Keratinocyte (primary cell): ENCODE data around the gene RGL1. TPM values are rescaled to one million over a fixed set of nuclear protein-coding genes. Genes with fewer than 3 reads are reported as not detected.

Source experiments
- DNase-seq: peaks from one replicate; pipeline ENCODE4 v3.0.0-alpha.2; 2011; ENCODE audit warnings: low read depth, missing footprints, low spot score
- FAIRE-seq: peaks from 2 replicates; lab custom pipeline; 2011; peaks lifted over from hg19 to GRCh38; lab: Jason Lieb, UNC
- H2AFZ ChIP-seq: 2 replicates; pipeline ENCODE4 v1.6.0; 2012; ENCODE audit warnings: low read length, control low read depth, inconsistent platforms; ENCODE audit not compliant: control insufficient read depth
- H3K27ac ChIP-seq: 2 replicates; pipeline ENCODE4 v1.5.1; 2011; ENCODE audit warnings: low read length; ENCODE audit not compliant: control insufficient read depth, insufficient read depth
- H3K27me3 ChIP-seq: 3 replicates; pipeline ENCODE4 v1.6.0; 2011; ENCODE audit warnings: low read length; ENCODE audit not compliant: control insufficient read depth, insufficient read depth; ENCODE audit errors: extremely low read depth
- H3K36me3 ChIP-seq, 2 experiments: 2 replicates in 1 of 2; 3 replicates in 1 of 2; pipeline ENCODE4 v1.5.1; 2011; ENCODE audit warnings: low read length in 2 of 2, mild to moderate bottlenecking in 1 of 2; ENCODE audit not compliant: control insufficient read depth in 2 of 2, insufficient read depth in 2 of 2; ENCODE audit errors: extremely low read depth in 1 of 2
- H3K4me1 ChIP-seq: 3 replicates; pipeline ENCODE4 v1.5.1; 2011; ENCODE audit warnings: low read length; ENCODE audit not compliant: control insufficient read depth, insufficient read depth; ENCODE audit errors: extremely low read depth
- H3K4me2 ChIP-seq: 3 replicates; pipeline ENCODE4 v1.6.0; 2011; ENCODE audit warnings: low read depth, low read length; ENCODE audit not compliant: control insufficient read depth, insufficient read depth; ENCODE audit errors: extremely low read depth
- H3K4me3 ChIP-seq, 3 experiments: fragments of 200-600 bp in 1 of 3; sonication (generic) in 1 of 3; 2 replicates in 2 of 3; 3 replicates in 1 of 3; pipeline ENCODE4 v1.5.1; 2011 to 2016; ENCODE audit warnings: low read length in 3 of 3, mild to moderate bottlenecking in 3 of 3, control low read depth in 2 of 3, inconsistent platforms in 1 of 3, low read depth in 1 of 3, mixed read lengths in 1 of 3, mixed run types in 1 of 3, moderate library complexity in 1 of 3; ENCODE audit not compliant: control insufficient read depth in 2 of 3, insufficient read depth in 2 of 3; ENCODE audit errors: extremely low read depth in 1 of 3
- H3K79me2 ChIP-seq: 2 replicates; pipeline ENCODE4 v1.6.0; 2012; ENCODE audit warnings: low read length; ENCODE audit not compliant: control insufficient read depth, insufficient read depth
- H3K9ac ChIP-seq: 3 replicates; pipeline ENCODE4 v1.6.0; 2011; ENCODE audit warnings: low read length; ENCODE audit not compliant: control insufficient read depth, insufficient read depth; ENCODE audit errors: extremely low read depth
- H3K9me1 ChIP-seq: 3 replicates; pipeline ENCODE4 v1.6.0; 2011; ENCODE audit warnings: low read length; ENCODE audit not compliant: control insufficient read depth, insufficient read depth; ENCODE audit errors: extremely low read depth
- H3K9me3 ChIP-seq: 2 replicates; pipeline ENCODE4 v1.5.1; 2012; ENCODE audit warnings: low read depth, low read length; ENCODE audit not compliant: control insufficient read depth
- H4K20me1 ChIP-seq: 3 replicates; pipeline ENCODE4 v1.6.0; 2011; ENCODE audit warnings: low read length; ENCODE audit not compliant: control insufficient read depth, insufficient read depth; ENCODE audit errors: extremely low read depth
- EZH2 ChIP-seq: IDR thresholded peaks from one replicate; pipeline ENCODE4 v1.6.1; 2012; ENCODE audit warnings: inconsistent platforms, mild to moderate bottlenecking, low read length, moderate library complexity
- dilution Hi-C: fragments of 300-500 bp; cut with MboI; formaldehyde crosslinking; loops from one replicate; pipeline ENCODE4 v1.7.0; 2020; ENCODE audit warnings: low sequenced_read_pairs; ENCODE audit not compliant: extremely low pct_ligation_motif_present
- polyA plus RNA-seq, 5 experiments: library from polyadenylated mRNA; depleted of rRNA in 3 of 5; stranded (reverse) in 3 of 5; stranded (forward) in 1 of 5; unstranded in 1 of 5; fragments of >200 nt; gene quantifications; 1 replicate in 1 of 5; 2 replicates in 3 of 5; 3 replicates in 1 of 5; pipeline versions ENCODE4 v1.2.1 to v1.2.3, GENCODE V29; 2011 to 2012; ENCODE audit warnings: missing spikeins in 2 of 5, low read depth in 1 of 5, low replicate concordance in 1 of 5
- TF ChIP-seq, protein P1 (sequence below), 3 experiments: IDR thresholded peaks in 1 of 3; conservative IDR thresholded peaks in 1 of 3; optimal IDR thresholded peaks in 1 of 3; 2 replicates in 2 of 3; 3 replicates in 1 of 3; pipeline versions ENCODE3 to v1.5.1; 2011; ENCODE audit warnings: low read length in 3 of 3, mild to moderate bottlenecking in 3 of 3, moderate library complexity in 2 of 3, control low read depth in 1 of 3, inconsistent platforms in 1 of 3; ENCODE audit not compliant: insufficient read depth in 2 of 3; ENCODE audit errors: extremely low read depth in 1 of 3

The RGL1 gene
- polyA plus RNA-seq, 1 donor (not counting 4 experiments of a cell fraction or from before 2014, with no cell fraction given), result 1.2 TPM

DNA sequence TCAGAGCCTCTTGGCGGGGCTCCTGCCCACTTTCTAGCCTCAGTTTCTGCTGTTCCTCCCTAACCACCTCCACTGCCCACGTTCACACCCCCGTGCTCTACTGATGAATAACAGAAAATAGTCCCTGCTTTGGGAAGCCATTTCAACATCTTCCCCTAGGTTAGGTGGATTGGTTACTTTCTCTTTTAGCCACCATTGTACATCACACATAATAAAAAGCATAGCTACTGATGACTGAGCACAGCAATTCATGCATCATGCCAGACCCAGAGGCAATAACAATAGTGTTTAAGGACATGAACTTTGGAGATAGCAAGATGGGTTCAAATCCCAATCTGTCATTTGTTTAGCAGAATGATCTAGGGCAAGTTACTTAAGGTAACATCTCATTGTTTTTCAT lies 158.0 kb downstream of the RGL1 start:
- no peaks in the 10 kb centered on the region for H3K79me2 ChIP-seq
- FAIRE-seq (no peak), DNase-seq (no peak)
- H3K27ac ChIP-seq, result no peak overlapping the region
- H3K4me3 ChIP-seq, result no peak overlapping the region
- dilution Hi-C loops, result no loop called here
- no peaks in the 10 kb centered on the region for H3K9me3 ChIP-seq
- no peak overlapping the region for H2AFZ ChIP-seq
- H3K4me1 ChIP-seq, result no peaks in the 10 kb centered on the region
- H3K4me2 ChIP-seq, result no peak overlapping the region
- H4K20me1 ChIP-seq, result no peaks in the 10 kb centered on the region
- H3K9me1 ChIP-seq, result no peaks in the 10 kb centered on the region
- H3K36me3 ChIP-seq, result no peaks in the 10 kb centered on the region
- TF ChIP-seq, protein P1, sequence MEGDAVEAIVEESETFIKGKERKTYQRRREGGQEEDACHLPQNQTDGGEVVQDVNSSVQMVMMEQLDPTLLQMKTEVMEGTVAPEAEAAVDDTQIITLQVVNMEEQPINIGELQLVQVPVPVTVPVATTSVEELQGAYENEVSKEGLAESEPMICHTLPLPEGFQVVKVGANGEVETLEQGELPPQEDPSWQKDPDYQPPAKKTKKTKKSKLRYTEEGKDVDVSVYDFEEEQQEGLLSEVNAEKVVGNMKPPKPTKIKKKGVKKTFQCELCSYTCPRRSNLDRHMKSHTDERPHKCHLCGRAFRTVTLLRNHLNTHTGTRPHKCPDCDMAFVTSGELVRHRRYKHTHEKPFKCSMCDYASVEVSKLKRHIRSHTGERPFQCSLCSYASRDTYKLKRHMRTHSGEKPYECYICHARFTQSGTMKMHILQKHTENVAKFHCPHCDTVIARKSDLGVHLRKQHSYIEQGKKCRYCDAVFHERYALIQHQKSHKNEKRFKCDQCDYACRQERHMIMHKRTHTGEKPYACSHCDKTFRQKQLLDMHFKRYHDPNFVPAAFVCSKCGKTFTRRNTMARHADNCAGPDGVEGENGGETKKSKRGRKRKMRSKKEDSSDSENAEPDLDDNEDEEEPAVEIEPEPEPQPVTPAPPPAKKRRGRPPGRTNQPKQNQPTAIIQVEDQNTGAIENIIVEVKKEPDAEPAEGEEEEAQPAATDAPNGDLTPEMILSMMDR (optimal IDR thresholded peaks at IDR 0.05 in 1 of 3, IDR thresholded peaks at IDR 0.05 in 1 of 3, conservative IDR thresholded peaks at IDR 0.05 in 1 of 3; ENCODE audit: extremely low read depth in 1 of 3, insufficient read depth in 2 of 3, low read length in 3 of 3), result no peak
- TF ChIP-seq EZH2, result no peak
- H3K27me3 ChIP-seq, result peaks cover 7% of the 10 kb centered on the region
- H3K9ac ChIP-seq, result no peak overlapping the region

DNA sequence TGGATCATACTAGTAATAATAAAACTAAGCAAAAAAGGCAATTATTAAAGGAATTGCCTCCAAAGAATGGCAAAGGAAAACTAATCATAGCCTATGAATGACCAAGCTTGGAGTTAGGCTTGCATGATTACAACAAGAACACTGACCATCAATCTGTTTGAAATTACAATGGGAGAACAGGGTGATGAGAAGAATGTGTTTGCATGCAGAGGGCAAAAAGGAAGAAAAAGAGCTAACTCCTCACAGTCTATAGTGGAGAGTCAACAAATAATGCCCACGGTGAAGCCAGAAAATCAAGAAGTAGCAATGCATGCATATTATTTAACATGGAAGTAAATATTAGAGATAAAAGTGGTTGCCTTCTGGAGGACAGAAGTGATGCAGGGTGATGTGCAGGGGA lies 160.8 kb downstream of the RGL1 start:
- Histone ChIP-seq H3K9me1 (no peaks in the 10 kb centered on the region), H3K36me3 (no peaks in the 10 kb centered on the region), H3K9me3 (no peaks in the 10 kb centered on the region), H3K79me2 (no peaks in the 10 kb centered on the region), H3K4me1 (no peaks in the 10 kb centered on the region), H3K9ac (no peak overlapping the region), H2AFZ (no peak overlapping the region), H3K27me3 (peaks cover 7% of the 10 kb centered on the region), H4K20me1 (no peaks in the 10 kb centered on the region), H3K27ac (no peak overlapping the region), H3K4me3 (no peak overlapping the region), H3K4me2 (no peak overlapping the region)
- DNase-seq (no peak), FAIRE-seq (no peak)
- TF ChIP-seq EZH2, result no peak
- TF ChIP-seq, protein P1 (optimal IDR thresholded peaks at IDR 0.05 in 1 of 3, IDR thresholded peaks at IDR 0.05 in 1 of 3, conservative IDR thresholded peaks at IDR 0.05 in 1 of 3; ENCODE audit: extremely low read depth in 1 of 3, insufficient read depth in 2 of 3, low read length in 3 of 3), result no peak
- dilution Hi-C loops, result no loop called here
